HEK293 (cell line): ENCODE measurements around the gene CARD11.

Experiments used
- CTCF ChIP-seq: fragments of 450-650 bp; formaldehyde crosslinking; IDR thresholded peaks from 2 replicates; pipeline ENCODE4 v1.5.1; 2016; ENCODE audit warnings: missing biosample characterization, missing genetic modification characterization
- ZNF146 ChIP-seq: fragments of 450-650 bp; formaldehyde crosslinking; IDR thresholded peaks from 2 replicates; pipeline ENCODE4 v1.5.1; 2016; ENCODE audit warnings: missing biosample characterization, missing genetic modification characterization
- ZNF677 ChIP-seq: fragments of 450-650 bp; IDR thresholded peaks from 2 replicates; pipeline ENCODE4 v1.5.0; 2018; ENCODE audit warnings: missing biosample characterization, mild to moderate bottlenecking, missing genetic modification characterization, moderate library complexity
- ZNF747 ChIP-seq: fragments of 450-650 bp; formaldehyde crosslinking; IDR thresholded peaks from 2 replicates; pipeline ENCODE4 v1.5.1; 2016; ENCODE audit warnings: missing biosample characterization, missing genetic modification characterization

GRCh38 chr7:3033581-3033980 lies 10.1 kb downstream of the CARD11 start:
- TF ChIP-seq ZNF677 (tag by site-specific recombination), result no peak
- TF ChIP-seq CTCF (tag by site-specific recombination), result no peak
- no peak for TF ChIP-seq ZNF146 (tag by site-specific recombination)
- no peak for TF ChIP-seq ZNF747 (tag by site-specific recombination)
